HG03521 (cell line): ENCODE data around the gene TMEM255B.

Source experiments
- ATAC-seq: cut with Tn5 transposase; IDR thresholded peaks from one replicate; pipeline ENCODE4 v1.9.1; 2021; ENCODE audit warnings: mild to moderate bottlenecking, moderate library complexity; ENCODE audit not compliant: unreplicated experiment

The TMEM255B gene

GRCh38 chr13:113845723-113846635, 87.0 kb downstream of the TMEM255B start:
- no peak for ATAC-seq

GRCh38 chr13:113846636-113847318, 87.8 kb downstream of the TMEM255B start:
- no peak for ATAC-seq

GRCh38 chr13:113848020-113848419, 89.0 kb downstream of the TMEM255B start:
- ATAC-seq: no peak

GRCh38 chr13:113848431-113849260, 89.6 kb downstream of the TMEM255B start:
- ATAC-seq: no peak

GRCh38 chr13:113849546-113849945, 90.5 kb downstream of the TMEM255B start:
- ATAC-seq: no peak

- ATAC-seq: no peak
Observed at GRCh38 chr13:113849981-113850721, 91.1 kb downstream of the TMEM255B start.

GRCh38 chr13:113850722-113851479, 91.9 kb downstream of the TMEM255B start:
- no peak for ATAC-seq

GRCh38 chr13:113851480-113851803, 92.4 kb downstream of the TMEM255B start:
- ATAC-seq: no peak

GRCh38 chr13:113851826-113852535, 93.0 kb downstream of the TMEM255B start:
- ATAC-seq: no peak

GRCh38 chr13:113852536-113853517, 93.8 kb downstream of the TMEM255B start:
- no peak for ATAC-seq

- ATAC-seq: no peak
Observed at GRCh38 chr13:113853518-113854237, 94.7 kb downstream of the TMEM255B start.

- no peak for ATAC-seq
Observed at GRCh38 chr13:113854238-113855011, 95.4 kb downstream of the TMEM255B start.

- no peak for ATAC-seq
Observed at GRCh38 chr13:113855012-113855921, 96.2 kb downstream of the TMEM255B start.

GRCh38 chr13:113855931-113856715, 97.1 kb downstream of the TMEM255B start:
- ATAC-seq: no peak

- no peak for ATAC-seq
Observed at GRCh38 chr13:113856716-113857065, 97.7 kb downstream of the TMEM255B start.
